Kidney (tissue), 14 donors: ENCODE data around the gene VTI1A. TPM values are rescaled to one million over a fixed set of nuclear protein-coding genes. Genes with fewer than 3 reads are reported as not detected.
"Not testable (repeated sequence)": the region's sequence is repeated elsewhere in the genome, so short reads cannot be mapped to it uniquely, and the experiment has no call there.

Source experiments
- DNase-seq, 5 donors: peaks; one replicate each; pipeline ENCODE4 v3.0.0-alpha.2; 2013 to 2020
- FAIRE-seq: peaks from 2 replicates; lab custom pipeline; 2012; peaks lifted over from hg19 to GRCh38; lab: Jason Lieb, UNC
- H3K27ac ChIP-seq, 2 donors: one replicate each; pipeline ENCODE4 v1.7.0; 2013; ENCODE audit warnings: low read depth in 2 of 2, low read length in 2 of 2, inconsistent platforms in 1 of 2
- H3K27me3 ChIP-seq: one replicate; pipeline ENCODE4 v1.7.1; 2013; ENCODE audit warnings: low read length, inconsistent platforms; ENCODE audit not compliant: control insufficient read depth, insufficient read depth
- H3K36me3 ChIP-seq, 3 donors: one replicate each; pipeline versions ENCODE4 v1.7.0 to v1.7.1; 2013; ENCODE audit warnings: low read length in 3 of 3, control low read depth in 1 of 3, inconsistent platforms in 1 of 3; ENCODE audit not compliant: insufficient read depth in 3 of 3, control insufficient read depth in 2 of 3
- H3K4me1 ChIP-seq, 3 donors: one replicate each; pipeline versions ENCODE4 v1.7.0 to v1.7.1; 2013; ENCODE audit warnings: low read length in 3 of 3, inconsistent platforms in 1 of 3, low read depth in 1 of 3; ENCODE audit not compliant: control insufficient read depth in 2 of 3, insufficient read depth in 2 of 3
- H3K4me3 ChIP-seq, 3 donors: one replicate each; pipeline versions ENCODE4 v1.7.0 to v1.8.1; 2013; ENCODE audit warnings: low read length in 3 of 3, control low read depth in 1 of 3, inconsistent platforms in 1 of 3
- H3K9ac ChIP-seq, 3 donors: one replicate each; pipeline versions ENCODE4 v1.7.0 to v1.7.1; 2013; ENCODE audit warnings: low read length in 3 of 3, control low read depth in 1 of 3, inconsistent platforms in 1 of 3
- H3K9me3 ChIP-seq, 3 donors: one replicate each; pipeline versions ENCODE4 v1.7.0 to v1.7.1; 2013; ENCODE audit warnings: low read length in 3 of 3, control low read depth in 1 of 3, inconsistent platforms in 1 of 3; ENCODE audit not compliant: control insufficient read depth in 2 of 3, insufficient read depth in 1 of 3
- intact Hi-C: fragments of 100-400 bp; cut with DNase I; formaldehyde crosslinking; loops from one replicate; pipeline ENCODE4 v1.11.1; 2022
- polyA plus RNA-seq: library from polyadenylated mRNA; stranded (reverse); fragments of 350-450 nt; fragmentation: Illumina TruSeq; extraction: RNeasy Lipid Tissue Mini Kit (QIAGEN cat#74804); gene quantifications from one replicate; pipeline ENCODE4 v1.2.3, GENCODE V29; 2014; ENCODE audit warnings: low read depth, low replicate concordance; ENCODE audit not compliant: insufficient read depth
- total RNA-seq: library from RNA; stranded (reverse); fragmentation: NEBNext Ultra II Directional; extraction: Animal tissue kit (Norgen Biotek cat#: 25700); gene quantifications from one replicate; pipeline ENCODE4 v1.2.1, GENCODE V29; 2021
- TF ChIP-seq, protein P1 (sequence below): IDR thresholded peaks from 3 replicates; pipeline ENCODE4 v1.5.1; 2012; ENCODE audit warnings: mild to moderate bottlenecking, moderate library complexity, borderline replicate concordance; ENCODE audit not compliant: insufficient read depth; ENCODE audit errors: extremely low read depth
- donor health status: control.
- donor health status: control.
- donor health status: control.
- donor health status: control.
- donor health status: control.
- donor health status: DM: yes; HTN: yes; CAD: no.
- donor health status: Normal renal cell carcinoma (clear cell type).

VTI1A gene
- total and polyA plus RNA-seq, 2 donors from 2014 or later: 9.2 to 41.8 TPM

DNA sequence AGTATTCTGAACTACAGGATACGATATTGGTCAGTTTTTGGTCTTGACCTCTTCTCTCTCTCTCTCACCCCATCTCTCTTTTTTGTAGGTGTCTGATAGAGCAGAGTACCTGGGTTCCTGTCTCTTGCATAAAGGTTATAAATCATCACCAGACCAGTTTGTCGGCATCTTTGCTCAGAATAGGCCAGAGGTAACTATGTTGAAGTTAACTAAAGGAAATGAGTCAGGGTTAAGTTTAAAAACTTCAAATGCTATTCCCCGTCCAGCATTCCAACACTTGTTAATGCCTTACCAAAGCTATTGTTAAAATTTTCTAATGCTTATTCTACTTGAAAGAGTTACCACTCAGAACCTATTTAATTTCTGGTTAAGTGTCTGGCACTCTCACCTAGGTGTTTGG lies 42.4 kb upstream of the VTI1A start:
- FAIRE-seq: no peak

DNA sequence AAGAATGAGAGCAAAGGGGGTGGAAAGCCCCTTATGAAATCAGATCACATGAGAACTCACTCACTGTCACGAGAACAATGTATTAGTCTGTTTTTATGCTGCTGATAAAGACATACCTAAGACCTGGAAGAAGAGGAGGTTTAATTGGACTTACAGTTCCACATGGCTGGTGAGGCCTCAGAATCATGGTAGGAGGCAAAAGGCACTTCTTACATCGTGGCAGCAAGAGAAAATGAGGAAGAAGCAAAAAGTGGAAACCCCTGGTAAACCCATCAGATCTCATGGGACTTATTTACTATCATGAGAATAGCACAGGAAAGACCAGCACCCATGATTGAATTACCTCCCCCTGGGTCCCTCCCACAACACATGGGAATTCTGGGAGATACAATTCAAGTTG lies 40.2 kb upstream of the VTI1A start:
- H3K27ac ChIP-seq, H3K4me3 ChIP-seq, H3K27me3 ChIP-seq, DNase-seq, FAIRE-seq, H3K9me3 ChIP-seq, H3K9ac ChIP-seq, intact Hi-C loops, H3K36me3 ChIP-seq, H3K4me1 ChIP-seq: not testable (repeated sequence)

More for the DNA sequence above, 42.4 kb upstream of the VTI1A start:
- Histone ChIP-seq H3K27me3 (no peaks in the 10 kb centered on the region), H3K9ac (no peak overlapping the region), H3K9me3 (no peaks in the 10 kb centered on the region), H3K4me1 (no peaks in the 10 kb centered on the region), H3K27ac (no peak overlapping the region), H3K36me3 (no peaks in the 10 kb centered on the region), H3K4me3 (no peak overlapping the region)
- intact Hi-C loops: no loop called here
- TF ChIP-seq, protein P1, sequence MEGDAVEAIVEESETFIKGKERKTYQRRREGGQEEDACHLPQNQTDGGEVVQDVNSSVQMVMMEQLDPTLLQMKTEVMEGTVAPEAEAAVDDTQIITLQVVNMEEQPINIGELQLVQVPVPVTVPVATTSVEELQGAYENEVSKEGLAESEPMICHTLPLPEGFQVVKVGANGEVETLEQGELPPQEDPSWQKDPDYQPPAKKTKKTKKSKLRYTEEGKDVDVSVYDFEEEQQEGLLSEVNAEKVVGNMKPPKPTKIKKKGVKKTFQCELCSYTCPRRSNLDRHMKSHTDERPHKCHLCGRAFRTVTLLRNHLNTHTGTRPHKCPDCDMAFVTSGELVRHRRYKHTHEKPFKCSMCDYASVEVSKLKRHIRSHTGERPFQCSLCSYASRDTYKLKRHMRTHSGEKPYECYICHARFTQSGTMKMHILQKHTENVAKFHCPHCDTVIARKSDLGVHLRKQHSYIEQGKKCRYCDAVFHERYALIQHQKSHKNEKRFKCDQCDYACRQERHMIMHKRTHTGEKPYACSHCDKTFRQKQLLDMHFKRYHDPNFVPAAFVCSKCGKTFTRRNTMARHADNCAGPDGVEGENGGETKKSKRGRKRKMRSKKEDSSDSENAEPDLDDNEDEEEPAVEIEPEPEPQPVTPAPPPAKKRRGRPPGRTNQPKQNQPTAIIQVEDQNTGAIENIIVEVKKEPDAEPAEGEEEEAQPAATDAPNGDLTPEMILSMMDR: no peak
- no peak for DNase-seq

DNA sequence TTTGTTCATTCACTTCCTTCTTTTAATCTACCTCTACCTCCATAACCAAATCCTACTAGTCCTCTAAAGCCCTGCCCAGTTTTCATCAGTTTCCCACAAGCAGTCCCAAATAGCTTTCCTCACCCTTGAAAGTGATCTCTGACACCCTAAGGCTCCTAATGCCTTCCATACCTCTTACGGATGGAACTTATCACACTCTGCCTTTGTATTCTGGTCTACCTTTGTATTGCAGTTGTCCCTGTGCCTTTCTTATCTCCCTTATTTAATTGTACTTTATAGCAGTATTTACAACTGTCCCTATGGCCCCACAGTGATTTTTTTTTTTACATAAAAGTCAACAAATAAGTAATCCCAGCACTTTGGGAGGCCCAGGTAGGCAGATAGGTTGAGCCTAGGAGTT lies 39.3 kb upstream of the VTI1A start:
- DNase-seq: no peak
- TF ChIP-seq, protein P1: no peak
- Histone ChIP-seq H3K27ac (no peak overlapping the region), H3K27me3 (no peaks in the 10 kb centered on the region), H3K9me3 (no peaks in the 10 kb centered on the region), H3K4me3 (no peak overlapping the region), H3K4me1 (no peaks in the 10 kb centered on the region), H3K9ac (no peak overlapping the region), H3K36me3 (no peaks in the 10 kb centered on the region)
- FAIRE-seq: no peak
- intact Hi-C loops: no loop called here

DNA sequence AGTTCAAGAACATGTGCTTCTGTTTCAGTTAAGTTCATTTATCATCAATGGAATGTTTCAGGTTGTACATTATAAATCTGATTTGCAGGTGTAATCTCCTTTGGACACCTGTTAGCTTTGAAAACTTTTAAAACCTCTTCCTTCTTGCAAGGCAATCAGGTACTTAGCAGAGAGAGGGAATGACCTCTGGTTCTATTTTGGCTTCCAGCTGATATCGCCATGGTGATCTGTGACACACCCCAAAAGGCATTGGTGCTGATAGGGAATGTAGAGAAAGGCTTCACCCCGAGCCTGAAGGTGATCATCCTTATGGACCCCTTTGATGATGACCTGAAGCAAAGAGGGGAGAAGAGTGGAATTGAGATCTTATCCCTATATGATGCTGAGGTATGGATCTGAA lies 37.7 kb upstream of the VTI1A start:
- DNase-seq (no peak), FAIRE-seq (no peak)
- TF ChIP-seq, protein P1: no peak
- H3K4me3 ChIP-seq: no peak overlapping the region
- H3K9me3 ChIP-seq: no peaks in the 10 kb centered on the region
- H3K36me3 ChIP-seq: no peaks in the 10 kb centered on the region
- H3K27ac ChIP-seq: no peak overlapping the region
- intact Hi-C loops: no loop called here
- H3K4me1 ChIP-seq: no peaks in the 10 kb centered on the region
- no peaks in the 10 kb centered on the region for H3K27me3 ChIP-seq
- no peak overlapping the region for H3K9ac ChIP-seq
